ENCODE data around the gene MANSC1.

GRCh38 chr12:12393171-12393570 is 43.1 kb upstream of the MANSC1 start:
- TF ChIP-seq CTCF (IDR thresholded peaks at IDR 0.05) (no peak), POLR2A (IDR thresholded peaks at IDR 0.05) (no peak)
